BJ (cell line): ENCODE data around the gene RRP1B. TPM values are rescaled to one million over a fixed set of nuclear protein-coding genes. Genes with fewer than 3 reads are reported as not detected.
A peak's percentile ranks its signal among the peaks of the same experiment; 100 is the strongest.

Experiments
- CTCF ChIA-PET: fragments of 350-600 bp; formaldehyde crosslinking; extraction: SDS; loops from one replicate; lab custom pipeline; 2021; ENCODE audit warnings: antibody characterized with exemption, inconsistent platforms; lab: Yijun Ruan, JAX
- POLR2A ChIA-PET: fragments of 300-600 bp; sonication (Branson Sonifier 250); formaldehyde crosslinking; extraction: SDS; loops from one replicate; lab custom pipeline; 2021; ENCODE audit warnings: antibody characterized with exemption; lab: Charles Lee
- DNase-seq: peaks from one replicate; pipeline ENCODE4 v3.0.0-alpha.2; 2011; ENCODE audit warnings: low read depth
- H3K27me3 ChIP-seq: 2 replicates; pipeline ENCODE4 v1.6.0; 2011; ENCODE audit warnings: low read length; ENCODE audit not compliant: control insufficient read depth, insufficient read depth
- H3K36me3 ChIP-seq: 2 replicates; pipeline ENCODE4 v1.5.1; 2011; ENCODE audit warnings: low read length; ENCODE audit not compliant: control insufficient read depth, insufficient read depth
- H3K4me3 ChIP-seq: 2 replicates; pipeline ENCODE4 v1.5.1; 2011; ENCODE audit warnings: low read depth, mild to moderate bottlenecking, control low read depth, low read length
- polyA plus RNA-seq: library from polyadenylated mRNA; depleted of rRNA; stranded (reverse); fragments of >200 nt; gene quantifications from 2 replicates; pipeline ENCODE4 v1.2.3, GENCODE V29; 2011
- TF ChIP-seq, protein P1 (sequence below): IDR thresholded peaks from 2 replicates; pipeline ENCODE4 v1.5.1; 2011; ENCODE audit warnings: low read depth, mild to moderate bottlenecking, control low read depth, inconsistent platforms, low read length, moderate library complexity; ENCODE audit not compliant: insufficient read depth

The RRP1B gene
- polyA plus RNA-seq, 1 experiment = 11.6 TPM

DNA sequence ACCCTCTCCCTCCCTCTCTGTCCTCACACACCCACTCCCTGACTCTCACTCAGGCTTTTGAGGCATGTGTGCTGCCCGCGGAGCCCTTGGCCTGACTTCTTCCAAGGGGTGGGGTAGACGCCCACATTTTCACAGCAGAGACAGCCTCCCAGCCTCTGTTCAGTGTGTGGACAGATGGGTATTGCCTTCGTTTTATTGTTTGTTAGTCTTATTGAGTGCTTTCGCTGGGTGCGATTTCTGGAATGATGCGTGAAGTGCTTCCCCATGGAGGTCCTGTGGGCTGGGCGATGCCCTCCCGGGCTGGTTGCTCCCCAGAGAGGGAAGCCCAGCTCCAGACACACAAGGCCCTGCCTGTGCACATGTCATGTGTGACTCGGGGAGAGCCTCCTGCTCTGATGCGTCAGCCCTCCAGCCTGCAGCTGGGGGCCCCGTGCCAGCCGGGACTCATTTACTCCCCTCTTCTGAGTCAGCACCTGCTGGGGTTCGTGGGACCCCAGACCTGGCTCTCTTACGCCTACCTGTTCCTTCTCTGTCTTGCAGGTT, 74.2 kb downstream of the RRP1B start:
- peaks cover 10% of the 10 kb centered on the region for H3K36me3 ChIP-seq
- DNase-seq = peak; percentile 19
- ChIA-PET POLR2A (no interaction called here), CTCF (no interaction called here)
- H3K27me3 ChIP-seq = no peaks in the 10 kb centered on the region
- H3K4me3 ChIP-seq = no peak overlapping the region
- TF ChIP-seq, protein P1, sequence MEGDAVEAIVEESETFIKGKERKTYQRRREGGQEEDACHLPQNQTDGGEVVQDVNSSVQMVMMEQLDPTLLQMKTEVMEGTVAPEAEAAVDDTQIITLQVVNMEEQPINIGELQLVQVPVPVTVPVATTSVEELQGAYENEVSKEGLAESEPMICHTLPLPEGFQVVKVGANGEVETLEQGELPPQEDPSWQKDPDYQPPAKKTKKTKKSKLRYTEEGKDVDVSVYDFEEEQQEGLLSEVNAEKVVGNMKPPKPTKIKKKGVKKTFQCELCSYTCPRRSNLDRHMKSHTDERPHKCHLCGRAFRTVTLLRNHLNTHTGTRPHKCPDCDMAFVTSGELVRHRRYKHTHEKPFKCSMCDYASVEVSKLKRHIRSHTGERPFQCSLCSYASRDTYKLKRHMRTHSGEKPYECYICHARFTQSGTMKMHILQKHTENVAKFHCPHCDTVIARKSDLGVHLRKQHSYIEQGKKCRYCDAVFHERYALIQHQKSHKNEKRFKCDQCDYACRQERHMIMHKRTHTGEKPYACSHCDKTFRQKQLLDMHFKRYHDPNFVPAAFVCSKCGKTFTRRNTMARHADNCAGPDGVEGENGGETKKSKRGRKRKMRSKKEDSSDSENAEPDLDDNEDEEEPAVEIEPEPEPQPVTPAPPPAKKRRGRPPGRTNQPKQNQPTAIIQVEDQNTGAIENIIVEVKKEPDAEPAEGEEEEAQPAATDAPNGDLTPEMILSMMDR = no peak

DNA sequence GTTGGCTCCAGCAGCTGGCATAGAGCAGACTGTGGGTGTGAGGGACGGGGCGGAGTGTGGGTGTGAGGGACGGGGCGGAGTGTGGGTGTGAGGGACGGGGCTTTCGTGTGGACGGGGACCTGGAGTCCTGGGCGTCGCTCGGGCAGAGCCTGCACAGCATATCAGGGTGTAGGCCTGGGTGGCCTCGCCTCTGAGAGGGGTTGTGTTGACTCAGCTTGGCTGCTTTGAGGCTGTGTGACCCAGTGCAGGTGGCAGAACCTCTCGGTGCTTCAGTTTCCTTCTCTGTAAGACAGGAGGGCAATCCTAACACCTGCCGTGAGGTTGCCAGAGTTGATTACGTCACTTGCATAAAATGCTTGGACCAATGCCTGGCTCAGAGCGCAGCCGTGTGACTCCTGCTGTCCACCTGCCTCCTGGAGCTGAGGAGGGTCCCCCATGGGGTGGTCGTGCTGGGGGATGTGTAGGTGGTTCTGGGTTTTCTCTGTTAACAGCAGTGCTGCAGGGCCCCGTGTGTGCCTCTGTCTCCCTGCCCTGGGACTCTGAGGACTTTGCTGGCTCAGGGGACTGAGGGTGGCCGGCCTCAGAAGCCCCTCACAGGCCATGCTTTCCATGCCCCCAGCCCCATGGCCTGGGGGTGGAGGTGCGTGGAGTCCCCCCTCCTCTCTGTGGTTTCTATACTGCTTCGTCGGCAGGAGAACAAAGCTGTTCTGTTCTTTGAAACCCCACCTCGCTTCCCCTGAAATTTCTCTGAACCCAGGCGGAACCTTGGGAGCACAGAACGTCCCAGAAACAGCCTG, 75.0 kb downstream of the RRP1B start:
- POLR2A ChIA-PET = no interaction called here
- peaks cover 10% of the 10 kb centered on the region for H3K36me3 ChIP-seq
- CTCF ChIA-PET = no interaction called here
- no peak overlapping the region for H3K4me3 ChIP-seq
- TF ChIP-seq, protein P1 = no peak
- H3K27me3 ChIP-seq = no peaks in the 10 kb centered on the region
- no peak for DNase-seq

DNA sequence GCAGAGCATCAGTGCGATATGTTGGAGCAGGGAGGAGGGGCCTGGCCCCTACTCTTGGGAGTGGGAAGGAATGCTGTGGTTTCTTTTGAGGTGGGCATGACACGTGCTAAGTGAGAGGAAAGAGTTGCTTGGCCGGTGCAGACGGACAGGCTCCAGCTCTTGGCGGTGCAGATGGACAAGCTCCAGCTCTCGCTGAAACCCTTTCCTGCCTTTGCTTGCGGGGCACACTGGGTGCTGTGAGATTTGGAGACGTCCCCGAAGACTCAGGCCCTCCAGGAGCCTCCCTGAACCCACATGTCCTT, 75.5 kb downstream of the RRP1B start:
- ChIA-PET POLR2A (no interaction called here), CTCF (no interaction called here)
- no peak for DNase-seq
- H3K27me3 ChIP-seq = no peaks in the 10 kb centered on the region
- TF ChIP-seq, protein P1 = no peak
- peaks cover 10% of the 10 kb centered on the region for H3K36me3 ChIP-seq
- no peak overlapping the region for H3K4me3 ChIP-seq

DNA sequence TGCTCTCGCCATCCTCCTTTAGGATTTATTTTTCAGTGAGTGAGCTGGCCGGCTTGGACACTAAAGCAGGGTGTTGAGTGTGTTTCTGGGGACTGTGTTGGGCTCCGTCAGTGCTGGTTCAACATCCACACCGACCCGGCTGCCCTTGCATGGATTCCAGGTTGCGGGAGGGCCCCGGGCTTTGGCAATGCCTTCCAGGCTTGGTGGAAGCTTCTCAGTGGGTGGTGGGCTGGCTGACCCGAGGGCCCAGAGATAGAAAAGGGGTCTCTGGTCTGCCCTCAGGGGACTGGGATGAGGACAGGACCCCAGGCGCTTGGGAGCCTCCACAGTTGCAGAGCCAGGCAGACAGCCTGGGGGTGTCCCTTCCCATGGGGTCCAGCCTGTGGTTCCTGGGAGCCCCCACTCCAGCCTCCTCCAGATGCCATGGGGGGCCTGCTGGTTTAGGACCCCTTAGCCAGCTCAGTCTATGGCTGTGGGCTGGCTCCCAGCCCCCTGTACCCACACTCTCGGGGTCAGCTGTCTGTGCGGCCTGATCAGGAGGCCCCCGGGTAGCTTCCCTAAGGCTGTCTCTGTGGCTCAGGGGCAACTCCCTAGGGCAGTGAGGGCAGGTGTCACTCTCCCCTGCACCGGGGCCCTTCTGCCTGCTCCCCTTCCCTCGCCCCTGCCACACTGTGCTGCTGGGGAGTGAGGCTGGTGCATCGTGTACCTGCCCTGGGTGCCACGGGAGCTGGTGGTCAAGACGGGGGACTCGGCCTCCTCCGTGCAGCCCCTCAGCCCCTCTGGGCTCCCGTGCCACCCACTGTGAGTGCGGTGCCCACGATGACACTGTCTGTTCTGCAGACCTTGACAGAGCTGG, 76.1 kb downstream of the RRP1B start:
- ChIA-PET CTCF (no interaction called here), POLR2A (no interaction called here)
- TF ChIP-seq, protein P1 = no peak
- no peak overlapping the region for H3K4me3 ChIP-seq
- no peaks in the 10 kb centered on the region for H3K27me3 ChIP-seq
- peaks cover 10% of the 10 kb centered on the region for H3K36me3 ChIP-seq
- no peak for DNase-seq

DNA sequence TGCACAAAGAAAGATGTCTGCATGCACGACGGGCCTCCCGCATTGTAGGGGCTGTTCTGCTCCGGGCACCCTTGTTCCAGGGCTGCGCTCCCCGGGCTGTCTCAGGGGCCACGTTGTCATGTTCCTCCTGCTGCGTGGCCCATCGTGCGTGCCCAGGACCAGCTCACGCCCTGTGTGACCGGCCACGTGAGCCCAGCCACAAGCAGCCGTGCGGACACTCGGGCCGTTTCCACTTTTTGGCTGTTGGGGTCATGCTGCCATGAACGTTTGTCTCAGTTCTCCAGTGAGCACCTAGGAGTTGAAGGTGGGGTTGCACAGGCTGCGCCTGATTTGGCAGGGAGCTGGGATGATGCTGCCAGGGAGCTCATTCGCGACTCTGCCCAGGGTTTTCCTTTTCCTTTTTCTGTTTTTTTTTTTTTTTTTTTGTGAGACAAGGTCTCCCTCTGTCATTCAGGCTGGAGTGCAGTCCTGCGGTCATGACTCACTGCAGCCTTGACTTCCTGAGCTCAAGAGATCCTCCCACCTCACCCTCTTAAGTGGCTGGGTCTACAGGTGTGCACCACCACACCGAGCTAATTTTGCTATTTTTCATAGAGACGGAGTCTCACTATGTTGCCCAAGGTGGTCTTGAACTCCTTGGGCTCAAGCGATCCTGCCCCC, 77.0 kb downstream of the RRP1B start:
- Histone ChIP-seq H3K36me3 (peaks cover 10% of the 10 kb centered on the region), H3K27me3 (no peaks in the 10 kb centered on the region), H3K4me3 (no peak overlapping the region)
- CTCF ChIA-PET = no interaction called here
- TF ChIP-seq, protein P1 = no peak
- no peak for DNase-seq
- POLR2A ChIA-PET = no interaction called here
